Activated T-helper 1 cell treated with anti-CD3 and anti-CD28 coated beads, Interleukin-12 subunit alpha, Interleukin-12 subunit beta, Interleukin-2, Interleukin-4 antibody, amounts not matched to agents 30 ng/mL and 10 ng/mL and 1 ng/mL, durations not matched to agents 14 hours and 24 hours and 36 hours (primary cell): ENCODE data around the gene OCLN. TPM values are rescaled to one million over a fixed set of nuclear protein-coding genes. Genes with fewer than 3 reads are reported as not detected.
"Not testable (repeated sequence)": the region's sequence is repeated elsewhere in the genome, so short reads cannot be mapped to it uniquely, and the experiment has no call there.

Source experiments
- DNase-seq: peaks from one replicate; pipeline ENCODE4 v3.0.0; 2021; ENCODE audit warnings: low spot score
- H3K27ac Mint-ChIP-seq: one replicate; pipeline ENCODE4 v1.8.0; 2021; ENCODE audit warnings: mild to moderate bottlenecking, mixed read lengths
- H3K27me3 Mint-ChIP-seq: one replicate; pipeline ENCODE4 v1.8.0; 2022; ENCODE audit warnings: mild to moderate bottlenecking, moderate library complexity, mixed read lengths; ENCODE audit not compliant: insufficient read depth
- H3K36me3 Mint-ChIP-seq: one replicate; pipeline ENCODE4 v1.8.0; 2021; ENCODE audit warnings: low read depth, mixed read lengths
- H3K4me1 Mint-ChIP-seq: one replicate; pipeline ENCODE4 v1.8.0; 2021; ENCODE audit warnings: low read depth, mixed read lengths
- H3K4me3 Mint-ChIP-seq: one replicate; pipeline ENCODE4 v1.8.0; 2021; ENCODE audit warnings: mild to moderate bottlenecking, moderate library complexity, mixed read lengths
- H3K9me3 Mint-ChIP-seq: one replicate; pipeline ENCODE4 v1.8.0; 2021; ENCODE audit warnings: mixed read lengths
- intact Hi-C: fragments of 100-400 bp; cut with micrococcal nuclease; formaldehyde crosslinking; loops from one replicate; pipeline ENCODE4 v1.15.1; 2024
- total RNA-seq: library from RNA; stranded (reverse); gene quantifications from 2 replicates; pipeline ENCODE4 v1.2.3, GENCODE V29; 2022

The OCLN gene
- total RNA-seq, 1 donor from 2014 or later = 0.10 TPM

GRCh38 chr5:69494452-69494851, 1.9 kb downstream of the OCLN start:
- H3K27me3 Mint-ChIP-seq = peaks cover 55% of the 10 kb centered on the region
- H3K36me3 Mint-ChIP-seq = no peaks in the 10 kb centered on the region
- H3K4me1 Mint-ChIP-seq = no peaks in the 10 kb centered on the region
- peak overlapping the region; percentile 30 for H3K4me3 Mint-ChIP-seq
- no peaks in the 10 kb centered on the region for H3K9me3 Mint-ChIP-seq
- intact Hi-C loops = no loop called here
- no peak for DNase-seq
- H3K27ac Mint-ChIP-seq = no peak overlapping the region

- no peak for DNase-seq
- intact Hi-C loops = no loop called here
- Mint-ChIP-seq H3K27ac (no peak overlapping the region), H3K9me3 (no peaks in the 10 kb centered on the region), H3K4me1 (no peaks in the 10 kb centered on the region), H3K36me3 (no peaks in the 10 kb centered on the region), H3K4me3 (no peak overlapping the region), H3K27me3 (peaks cover 34% of the 10 kb centered on the region)
Measured at GRCh38 chr5:69497006-69497520, 4.5 kb downstream of the OCLN start.

- H3K4me3 Mint-ChIP-seq = no peak overlapping the region
- no peak for DNase-seq
- no peak overlapping the region for H3K27ac Mint-ChIP-seq
- no peaks in the 10 kb centered on the region for H3K36me3 Mint-ChIP-seq
- H3K27me3 Mint-ChIP-seq = peaks cover 26% of the 10 kb centered on the region
- no peaks in the 10 kb centered on the region for H3K9me3 Mint-ChIP-seq
- H3K4me1 Mint-ChIP-seq = no peaks in the 10 kb centered on the region
- intact Hi-C loops = no loop called here
Measured at GRCh38 chr5:69498384-69498783, 5.8 kb downstream of the OCLN start.

- intact Hi-C loops = no loop called here
- Mint-ChIP-seq H3K36me3 (no peaks in the 10 kb centered on the region), H3K4me1 (no peaks in the 10 kb centered on the region), H3K4me3 (no peak overlapping the region), H3K9me3 (no peaks in the 10 kb centered on the region), H3K27me3 (peaks cover 1% of the 10 kb centered on the region), H3K27ac (no peak overlapping the region)
- DNase-seq = no peak
Measured at GRCh38 chr5:69502367-69502766, 9.8 kb downstream of the OCLN start.

GRCh38 chr5:69502767-69503488, 10.3 kb downstream of the OCLN start:
- peaks cover 1% of the 10 kb centered on the region for H3K27me3 Mint-ChIP-seq
- DNase-seq = no peak
- H3K4me3 Mint-ChIP-seq = no peak overlapping the region
- intact Hi-C loops = no loop called here
- no peak overlapping the region for H3K27ac Mint-ChIP-seq
- H3K36me3 Mint-ChIP-seq = no peaks in the 10 kb centered on the region
- H3K9me3 Mint-ChIP-seq = no peaks in the 10 kb centered on the region
- H3K4me1 Mint-ChIP-seq = no peaks in the 10 kb centered on the region

- Mint-ChIP-seq H3K27me3 (peaks cover 1% of the 10 kb centered on the region), H3K27ac (no peak overlapping the region), H3K4me3 (no peak overlapping the region), H3K4me1 (no peaks in the 10 kb centered on the region), H3K36me3 (no peaks in the 10 kb centered on the region), H3K9me3 (no peaks in the 10 kb centered on the region)
- intact Hi-C loops = no loop called here
- DNase-seq = no peak
Measured at GRCh38 chr5:69504036-69504435, 11.4 kb downstream of the OCLN start.

- Mint-ChIP-seq H3K9me3 (no peaks in the 10 kb centered on the region), H3K4me3 (no peak overlapping the region), H3K36me3 (no peaks in the 10 kb centered on the region), H3K27ac (no peak overlapping the region), H3K4me1 (no peaks in the 10 kb centered on the region), H3K27me3 (peaks cover 1% of the 10 kb centered on the region)
- intact Hi-C loops = no loop called here
- DNase-seq = no peak
Measured at GRCh38 chr5:69505306-69505705, 12.7 kb downstream of the OCLN start.

- Mint-ChIP-seq H3K4me1 (no peaks in the 10 kb centered on the region), H3K27me3 (peaks cover 4% of the 10 kb centered on the region), H3K27ac (no peak overlapping the region), H3K36me3 (no peaks in the 10 kb centered on the region), H3K9me3 (no peaks in the 10 kb centered on the region), H3K4me3 (no peak overlapping the region)
- intact Hi-C loops = no loop called here
- no peak for DNase-seq
Measured at GRCh38 chr5:69509212-69509611, 16.6 kb downstream of the OCLN start.

GRCh38 chr5:69510694-69511093, 18.1 kb downstream of the OCLN start:
- no peak for DNase-seq
- no peaks in the 10 kb centered on the region for H3K4me1 Mint-ChIP-seq
- H3K4me3 Mint-ChIP-seq = no peak overlapping the region
- H3K36me3 Mint-ChIP-seq = no peaks in the 10 kb centered on the region
- H3K27me3 Mint-ChIP-seq = peaks cover 4% of the 10 kb centered on the region
- intact Hi-C loops = no loop called here
- H3K27ac Mint-ChIP-seq = no peak overlapping the region
- no peaks in the 10 kb centered on the region for H3K9me3 Mint-ChIP-seq

GRCh38 chr5:69512740-69513260, 20.2 kb downstream of the OCLN start:
- DNase-seq = no peak
- H3K9me3 Mint-ChIP-seq = no peaks in the 10 kb centered on the region
- no peak overlapping the region for H3K4me3 Mint-ChIP-seq
- no peak overlapping the region for H3K27ac Mint-ChIP-seq
- no peaks in the 10 kb centered on the region for H3K4me1 Mint-ChIP-seq
- H3K27me3 Mint-ChIP-seq = peaks cover 4% of the 10 kb centered on the region
- intact Hi-C loops = no loop called here
- no peaks in the 10 kb centered on the region for H3K36me3 Mint-ChIP-seq

- DNase-seq, H3K4me3 Mint-ChIP-seq, H3K36me3 Mint-ChIP-seq, H3K9me3 Mint-ChIP-seq, H3K27ac Mint-ChIP-seq, H3K4me1 Mint-ChIP-seq, intact Hi-C loops, H3K27me3 Mint-ChIP-seq: not testable (repeated sequence)
Measured at GRCh38 chr5:69515570-69515969, 23.0 kb downstream of the OCLN start.

GRCh38 chr5:69516769-69517168, 24.2 kb downstream of the OCLN start:
- no peaks in the 10 kb centered on the region for H3K9me3 Mint-ChIP-seq
- H3K4me3 Mint-ChIP-seq = no peak overlapping the region
- peaks cover 4% of the 10 kb centered on the region for H3K27me3 Mint-ChIP-seq
- DNase-seq = no peak
- intact Hi-C loops = no loop called here
- no peak overlapping the region for H3K27ac Mint-ChIP-seq
- no peaks in the 10 kb centered on the region for H3K4me1 Mint-ChIP-seq
- no peaks in the 10 kb centered on the region for H3K36me3 Mint-ChIP-seq

GRCh38 chr5:69517763-69518212, 25.2 kb downstream of the OCLN start:
- intact Hi-C loops = no loop called here
- DNase-seq = no peak
- H3K27ac Mint-ChIP-seq = no peak overlapping the region
- H3K27me3 Mint-ChIP-seq = no peaks in the 10 kb centered on the region
- no peak overlapping the region for H3K4me3 Mint-ChIP-seq
- H3K9me3 Mint-ChIP-seq = no peaks in the 10 kb centered on the region
- H3K36me3 Mint-ChIP-seq = no peaks in the 10 kb centered on the region
- no peaks in the 10 kb centered on the region for H3K4me1 Mint-ChIP-seq
